Mesenchymal stem cell (in vitro differentiated cells and primary cell): ENCODE results near the gene TUSC2.

ENCODE experiments used
- DNase-seq: peaks from one replicate; pipeline ENCODE4 v3.0.0-alpha.2; 2013
- H2AFZ ChIP-seq: one replicate; pipeline ENCODE4 v1.6.1; 2013; ENCODE audit warnings: low read depth, mild to moderate bottlenecking, control low read depth, inconsistent platforms, low read length, moderate library complexity
- H2AK5ac ChIP-seq: 2 replicates; pipeline ENCODE4 v1.6.1; 2013; ENCODE audit warnings: low read length, moderate library complexity, mild to moderate bottlenecking, inconsistent platforms; ENCODE audit not compliant: severe bottlenecking
- H2BK120ac ChIP-seq: one replicate; pipeline ENCODE4 v1.6.1; 2013; ENCODE audit warnings: low read depth, mild to moderate bottlenecking, inconsistent platforms, low read length, moderate library complexity
- H2BK12ac ChIP-seq, 2 experiments: one replicate each; pipeline ENCODE4 v1.6.1; 2013; ENCODE audit warnings: inconsistent platforms in 2 of 2, low read length in 2 of 2, mild to moderate bottlenecking in 2 of 2, moderate library complexity in 2 of 2, control low read depth in 1 of 2
- H2BK15ac ChIP-seq: one replicate; pipeline ENCODE4 v1.6.1; 2013; ENCODE audit warnings: mild to moderate bottlenecking, low read depth, inconsistent platforms; ENCODE audit not compliant: poor library complexity, severe bottlenecking
- H2BK5ac ChIP-seq: 2 replicates; pipeline ENCODE4 v1.6.1; 2013; ENCODE audit warnings: low read depth, mild to moderate bottlenecking, low read length, control low read depth, inconsistent platforms; ENCODE audit not compliant: poor library complexity, severe bottlenecking
- H3K14ac ChIP-seq, 2 experiments: one replicate each; pipeline ENCODE4 v1.6.1; 2013; ENCODE audit warnings: inconsistent platforms in 2 of 2, low read length in 2 of 2, control low read depth in 1 of 2, mild to moderate bottlenecking in 1 of 2, moderate library complexity in 1 of 2
- H3K18ac ChIP-seq, 2 experiments: one replicate each; pipeline ENCODE4 v1.6.1; 2013; ENCODE audit warnings: inconsistent platforms in 2 of 2, low read length in 2 of 2, control low read depth in 1 of 2, low read depth in 1 of 2, mild to moderate bottlenecking in 1 of 2
- H3K23ac ChIP-seq, 2 experiments: one replicate each; pipeline ENCODE4 v1.6.1; 2013; ENCODE audit warnings: inconsistent platforms in 2 of 2, low read length in 2 of 2, mild to moderate bottlenecking in 2 of 2, moderate library complexity in 2 of 2, control low read depth in 1 of 2
- H3K27ac ChIP-seq: 2 replicates; pipeline ENCODE4 v1.5.1; 2013; ENCODE audit warnings: mild to moderate bottlenecking, moderate library complexity, low read length, control low read depth, inconsistent platforms; ENCODE audit not compliant: poor library complexity, severe bottlenecking
- H3K27me3 ChIP-seq, 2 experiments: 2 replicates each; pipeline versions ENCODE4 v1.6.1 to v1.7.0; 2013; ENCODE audit warnings: low read length in 2 of 2, mild to moderate bottlenecking in 2 of 2, moderate library complexity in 2 of 2, control low read depth in 1 of 2, inconsistent platforms in 1 of 2; ENCODE audit not compliant: control insufficient read depth in 1 of 2, insufficient read depth in 1 of 2
- H3K36me3 ChIP-seq, 2 experiments: 2 replicates each; pipeline versions ENCODE4 v1.6.1 to v1.7.0; 2013; ENCODE audit warnings: low read length in 2 of 2, control low read depth in 1 of 2, inconsistent platforms in 1 of 2, low read depth in 1 of 2, mild to moderate bottlenecking in 1 of 2; ENCODE audit not compliant: insufficient read depth in 2 of 2, control insufficient read depth in 1 of 2
- H3K4ac ChIP-seq, 2 experiments: one replicate each; pipeline ENCODE4 v1.6.1; 2013; ENCODE audit warnings: inconsistent platforms in 2 of 2, low read length in 2 of 2, mild to moderate bottlenecking in 2 of 2, moderate library complexity in 2 of 2, control low read depth in 1 of 2, low read depth in 1 of 2
- H3K4me1 ChIP-seq: 2 replicates; pipeline ENCODE4 v1.6.1; 2013; ENCODE audit warnings: low read depth, low read length, control low read depth; ENCODE audit not compliant: control insufficient read depth, insufficient read depth
- H3K4me2 ChIP-seq: 2 replicates; pipeline ENCODE4 v1.6.1; 2013; ENCODE audit warnings: low read length, mild to moderate bottlenecking, inconsistent platforms; ENCODE audit not compliant: poor library complexity, severe bottlenecking
- H3K4me3 ChIP-seq, 2 experiments: 2 replicates each; pipeline versions ENCODE4 v1.5.1 to v1.7.0; 2013; ENCODE audit warnings: low read length in 2 of 2, mild to moderate bottlenecking in 2 of 2, control low read depth in 1 of 2, low read depth in 1 of 2; ENCODE audit not compliant: insufficient read depth in 1 of 2
- H3K79me1 ChIP-seq: replicated peaks from 2 replicates; pipeline ENCODE4 v1.6.1; 2013; ENCODE audit warnings: mild to moderate bottlenecking, control low read depth, low read length, inconsistent platforms; ENCODE audit not compliant: poor library complexity, severe bottlenecking
- H3K9ac ChIP-seq: 2 replicates; pipeline ENCODE4 v1.7.0; 2013; ENCODE audit warnings: mild to moderate bottlenecking, low read length, moderate library complexity
- H3K9me3 ChIP-seq: 2 replicates; pipeline ENCODE4 v1.7.0; 2013; ENCODE audit warnings: mild to moderate bottlenecking, low read length; ENCODE audit not compliant: control insufficient read depth
- H4K8ac ChIP-seq: one replicate; pipeline ENCODE4 v1.6.1; 2013; ENCODE audit warnings: inconsistent platforms, mild to moderate bottlenecking, low read length, moderate library complexity
- H4K91ac ChIP-seq: one replicate; pipeline ENCODE4 v1.6.1; 2013; ENCODE audit warnings: mild to moderate bottlenecking, low read length, inconsistent platforms
- WGBS: methylation state at CpG from one replicate; pipeline ENCODE4 v1.1.7; 2013; ENCODE audit warnings: mixed read lengths; 5-methylcytosine and 5-hydroxymethylcytosine counted together

TUSC2 gene

DNA sequence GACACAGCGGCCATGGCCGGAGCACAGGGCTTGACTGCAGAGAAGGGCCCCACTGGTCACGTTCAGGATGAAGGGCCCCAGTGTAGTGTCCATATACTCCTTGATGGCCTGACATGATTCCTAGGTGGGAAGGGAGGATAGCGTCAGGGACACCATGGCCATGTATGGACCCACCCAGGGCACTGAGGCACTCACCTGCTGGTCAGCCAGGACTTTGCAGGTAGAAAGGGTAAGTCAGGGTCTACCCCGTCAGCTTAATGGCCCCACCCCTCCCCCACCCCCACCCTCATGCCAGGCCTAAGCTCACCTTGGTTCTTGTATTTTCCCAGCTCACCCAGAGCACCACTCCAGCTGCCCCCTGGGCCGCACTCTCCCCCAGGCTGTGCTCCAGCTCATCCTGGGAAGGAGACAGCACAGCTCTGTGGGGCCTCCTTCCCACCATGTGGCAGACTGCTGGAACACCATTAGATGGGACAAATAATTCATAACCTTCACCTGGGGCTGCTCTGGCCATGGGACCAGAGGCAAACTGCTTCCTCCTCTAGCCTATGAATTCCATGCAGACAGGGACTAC, 27.3 kb downstream of the TUSC2 start:
- WGBS = 90% methylated on average over 6 of the region's 6 CpGs

DNA sequence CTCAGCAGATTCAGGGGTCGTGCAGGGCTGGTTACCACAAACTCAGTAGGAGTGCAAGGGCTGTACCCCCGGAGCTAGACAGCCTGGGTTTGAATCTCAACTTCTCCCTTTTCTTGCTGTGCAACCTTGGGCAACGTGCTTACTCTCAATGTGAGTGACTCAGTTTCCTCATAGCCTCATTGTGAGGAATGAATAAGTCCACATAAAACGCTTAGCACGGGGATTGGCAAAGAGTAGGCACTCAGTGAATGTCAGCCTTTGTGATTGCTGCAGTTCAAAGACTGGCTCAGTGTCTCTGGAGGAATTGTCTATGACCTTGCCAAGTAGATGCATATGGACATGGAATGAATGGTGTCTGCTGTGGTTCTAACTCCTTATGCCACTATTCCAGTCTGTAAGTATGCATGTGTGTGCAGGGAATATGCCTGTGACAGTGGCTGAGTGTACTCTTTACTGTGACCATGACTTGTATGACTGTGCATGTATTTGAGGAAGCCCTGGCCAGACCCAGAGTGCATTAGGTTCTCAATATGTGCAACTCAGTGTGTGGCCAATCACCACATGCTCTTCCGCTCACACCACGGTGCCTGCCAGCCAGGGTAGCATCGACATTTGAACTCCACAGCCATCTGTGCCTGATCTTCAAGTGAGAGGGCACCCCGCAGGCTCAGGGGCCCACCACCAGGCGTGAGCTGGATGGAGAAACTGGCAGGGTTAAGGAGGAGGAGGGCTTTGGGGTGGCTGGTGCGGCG, 27.9 kb downstream of the TUSC2 start:
- Histone ChIP-seq H3K18ac (peak overlapping the region; percentile 50 to 71), H4K91ac (peak overlapping the region; percentile 8), H3K4ac (peak overlapping the region in 1 of 2 experiments; percentile 47), H3K4me1 (peaks cover 36% of the 10 kb centered on the region), H3K36me3 (peaks cover 5 to 12% of the 10 kb centered on the region in 2 experiments), H4K8ac (peak overlapping the region; percentile 33), H2BK12ac (peak overlapping the region in 1 of 2 experiments; percentile 15), H3K23ac (no peak overlapping the region), H3K4me2 (peak overlapping the region; percentile 85), H3K4me3 (peak overlapping the region; percentile 48 to 73), H3K14ac (peak overlapping the region in 1 of 2 experiments; percentile 30), H3K79me1 (peaks cover 14% of the 10 kb centered on the region), H3K9ac (peak overlapping the region; percentile 83), H3K27ac (peak overlapping the region; percentile 11), H2AK5ac (no peak overlapping the region), H2BK5ac (no peak overlapping the region), H2AFZ (no peak overlapping the region), H3K27me3 (no peaks in the 10 kb centered on the region), H2BK15ac (no peak overlapping the region), H2BK120ac (no peak overlapping the region), H3K9me3 (no peaks in the 10 kb centered on the region)
- 76% methylated on average over 12 of the region's 12 CpGs for WGBS
- peak; percentile 45 for DNase-seq

More for the DNA sequence above, 27.3 kb downstream of the TUSC2 start:
- Histone ChIP-seq H3K18ac (no peak overlapping the region), H3K14ac (no peak overlapping the region), H3K9ac (peak overlapping the region; percentile 83), H4K8ac (no peak overlapping the region), H2BK15ac (no peak overlapping the region), H2BK12ac (peak overlapping the region in 1 of 2 experiments; percentile 34), H3K27me3 (no peaks in the 10 kb centered on the region), H2AFZ (no peak overlapping the region), H3K36me3 (peaks cover 3 to 12% of the 10 kb centered on the region in 2 experiments), H3K4me1 (peaks cover 36% of the 10 kb centered on the region), H3K4me3 (peak overlapping the region in 1 of 2 experiments; percentile 73), H3K9me3 (no peaks in the 10 kb centered on the region), H3K4ac (no peak overlapping the region), H4K91ac (no peak overlapping the region), H3K79me1 (peaks cover 14% of the 10 kb centered on the region), H2BK120ac (no peak overlapping the region), H3K23ac (no peak overlapping the region), H3K27ac (no peak overlapping the region), H2BK5ac (no peak overlapping the region), H3K4me2 (no peak overlapping the region), H2AK5ac (no peak overlapping the region)
- DNase-seq = no peak

DNA sequence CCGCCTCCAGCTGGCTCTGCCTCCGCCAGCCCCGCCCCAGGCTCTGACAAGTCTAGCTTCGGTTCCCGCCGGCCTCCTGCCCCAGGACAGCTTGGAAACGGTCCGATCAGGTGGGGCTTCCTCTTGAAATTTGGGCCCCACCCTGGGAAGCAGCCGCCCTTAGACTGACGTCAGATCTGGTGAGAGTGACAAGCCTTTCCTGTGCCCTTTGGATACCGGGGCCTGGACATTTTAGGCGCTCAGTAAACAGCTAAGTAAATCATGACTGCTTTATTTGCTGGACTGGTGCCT, 28.4 kb downstream of the TUSC2 start:
- Histone ChIP-seq H3K27me3 (no peaks in the 10 kb centered on the region), H3K14ac (peak overlapping the region in 1 of 2 experiments; percentile 11), H2AFZ (no peak overlapping the region), H3K36me3 (peaks cover 5 to 12% of the 10 kb centered on the region in 2 experiments), H3K18ac (peak overlapping the region; percentile 50 to 71), H3K4ac (peak overlapping the region in 1 of 2 experiments; percentile 47), H3K4me1 (peaks cover 35% of the 10 kb centered on the region), H3K27ac (peak overlapping the region; percentile 11), H2BK15ac (no peak overlapping the region), H3K4me3 (peak overlapping the region; percentile 48 to 73), H4K8ac (no peak overlapping the region), H3K9me3 (no peaks in the 10 kb centered on the region), H3K23ac (no peak overlapping the region), H4K91ac (peak overlapping the region; percentile 8), H3K79me1 (peaks cover 14% of the 10 kb centered on the region), H2BK5ac (no peak overlapping the region), H2BK12ac (no peak overlapping the region), H2BK120ac (no peak overlapping the region), H3K9ac (peak overlapping the region; percentile 83), H2AK5ac (no peak overlapping the region), H3K4me2 (peak overlapping the region; percentile 85)
- DNase-seq = no peak
- 2% methylated on average over 12 of the region's 12 CpGs for WGBS
